Breast epithelium (tissue), 3 donors: ENCODE measurements around the gene PTPRK.

Source experiments
- CTCF ChIP-seq, 3 donors: fragments of 450-650 bp; IDR thresholded peaks; one replicate each; pipeline ENCODE4 v1.5.1; 2016 to 2017; ENCODE audit warnings: antibody characterized with exemption in 3 of 3, mild to moderate bottlenecking in 3 of 3, moderate library complexity in 3 of 3
- POLR2A ChIP-seq: fragments of 450-650 bp; IDR thresholded peaks from one replicate; pipeline ENCODE4 v1.6.1; 2016; ENCODE audit warnings: antibody characterized with exemption, mild to moderate bottlenecking, moderate library complexity

GRCh38 chr6:128388380-128388779, 132.0 kb downstream of the PTPRK start:
- TF ChIP-seq POLR2A: no peak
- TF ChIP-seq CTCF (IDR thresholded peaks at IDR 0.05): no peak
